Endometrial microvascular endothelial cells (primary cell): Measurements from ENCODE around the gene NTRK2. TPM values are rescaled to one million over a fixed set of nuclear protein-coding genes. Genes with fewer than 3 reads are reported as not detected.

Experiments
- in situ Hi-C: cut with HindIII; loops from 2 replicates; pipeline ENCODE4 v1.10.0; 2017; ENCODE audit warnings: low sequenced_read_pairs, low pct_unique_long_range_greater_than_20kb; ENCODE audit errors: inconsistent ontology term
- total RNA-seq: library from RNA; depleted of rRNA; stranded (reverse); fragments of >200 nt; gene quantifications from one replicate; pipeline ENCODE4 v1.2.3, GENCODE V29; 2015; ENCODE audit errors: inconsistent ontology term

The NTRK2 gene
- total RNA-seq, 1 donor from 2014 or later, result not detected

GRCh38 chr9:84940294-84940693 lies 270.8 kb downstream of the NTRK2 start:
- in situ Hi-C loops, result no loop called here

GRCh38 chr9:84941792-84942191 lies 272.3 kb downstream of the NTRK2 start:
- in situ Hi-C loops, result no loop called here

- in situ Hi-C loops, result no loop called here
Measured at GRCh38 chr9:84943482-84944050, 274.0 kb downstream of the NTRK2 start.

GRCh38 chr9:84945878-84946538 lies 276.5 kb downstream of the NTRK2 start:
- in situ Hi-C loops, result no loop called here

GRCh38 chr9:84947412-84947972 lies 278.0 kb downstream of the NTRK2 start:
- in situ Hi-C loops, result no loop called here

- in situ Hi-C loops, result no loop called here
Measured at GRCh38 chr9:84949258-84949657, 279.7 kb downstream of the NTRK2 start.

GRCh38 chr9:84949971-84950370 lies 280.4 kb downstream of the NTRK2 start:
- in situ Hi-C loops, result no loop called here

- in situ Hi-C loops, result no loop called here
Measured at GRCh38 chr9:84950879-84951811, 281.6 kb downstream of the NTRK2 start.

GRCh38 chr9:84953252-84953773 lies 283.8 kb downstream of the NTRK2 start:
- in situ Hi-C loops, result no loop called here

- in situ Hi-C loops, result no loop called here
Measured at GRCh38 chr9:84953797-84954705, 284.5 kb downstream of the NTRK2 start.

- in situ Hi-C loops, result no loop called here
Measured at GRCh38 chr9:84955155-84955554, 285.6 kb downstream of the NTRK2 start.

- in situ Hi-C loops, result no loop called here
Measured at GRCh38 chr9:84955971-84956370, 286.4 kb downstream of the NTRK2 start.

- in situ Hi-C loops, result no loop called here
Measured at GRCh38 chr9:84959339-84959738, 289.8 kb downstream of the NTRK2 start.

GRCh38 chr9:84966876-84967830 lies 297.6 kb downstream of the NTRK2 start:
- in situ Hi-C loops, result no loop called here

GRCh38 chr9:84969084-84969483 lies 299.6 kb downstream of the NTRK2 start:
- in situ Hi-C loops, result no loop called here

- in situ Hi-C loops, result no loop called here
Measured at GRCh38 chr9:84969736-84970135, 300.2 kb downstream of the NTRK2 start.

GRCh38 chr9:84970432-84970831 lies 300.9 kb downstream of the NTRK2 start:
- in situ Hi-C loops, result no loop called here
